Measurements from ENCODE around the gene CENPX.

DNA sequence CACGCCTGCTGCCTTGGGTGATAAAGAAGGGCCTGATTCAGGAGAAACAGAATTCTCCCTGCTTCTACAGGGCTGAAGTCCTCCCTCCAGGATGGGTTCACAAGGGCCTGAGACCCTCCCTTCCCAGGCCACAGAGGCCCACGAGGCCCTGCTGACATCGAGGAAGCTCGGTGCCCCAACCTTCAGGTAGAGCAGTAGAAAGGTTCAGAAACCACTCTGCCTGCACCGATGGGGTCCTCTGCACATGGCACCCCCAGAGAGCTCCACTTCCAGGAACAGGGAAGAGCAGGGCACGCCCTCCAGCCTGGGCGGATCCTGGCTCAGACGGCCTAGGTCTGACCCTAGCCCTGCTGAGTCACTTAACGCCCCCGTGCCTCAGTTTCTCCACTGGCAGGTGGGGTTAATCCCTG is 773 bp downstream of the CENPX start:
- no peak for TF ChIP-seq TAF1 (IDR thresholded peaks at IDR 0.05; ENCODE audit: borderline replicate concordance, low read depth, low read length)
- TF ChIP-seq POLR2A (IDR thresholded peaks at IDR 0.05; ENCODE audit: low read depth, low read length) = no peak
- no peak for TF ChIP-seq POLR2AphosphoS5 (IDR thresholded peaks at IDR 0.05; ENCODE audit: low read depth, low read length)
